Vagina (tissue), 2 donors: Measurements from ENCODE around the gene ELAVL4.

Source experiments
- POLR2A ChIP-seq, 2 donors: fragments of 450-650 bp; IDR thresholded peaks; one replicate each; pipeline ENCODE4 v1.6.1; 2017; ENCODE audit warnings: antibody characterized with exemption in 2 of 2, mild to moderate bottlenecking in 2 of 2, moderate library complexity in 2 of 2
- POLR2AphosphoS5 ChIP-seq, 2 donors: sonication (generic); formaldehyde crosslinking; IDR thresholded peaks; one replicate each; pipeline ENCODE4 v1.9.0; 2017; ENCODE audit warnings: antibody characterized with exemption in 2 of 2, mild to moderate bottlenecking in 2 of 2, low read depth in 1 of 2; ENCODE audit not compliant: insufficient read depth in 1 of 2
- TF ChIP-seq, protein P1 (sequence below), 3 experiments: fragments of 450-650 bp in 2 of 3; fragments of 200-600 bp in 1 of 3; sonication (generic) in 1 of 3; IDR thresholded peaks; one replicate each; pipeline ENCODE4 v1.5.1; 2017 to 2019; ENCODE audit warnings: antibody characterized with exemption in 3 of 3, mild to moderate bottlenecking in 2 of 3, moderate library complexity in 2 of 3

- TF ChIP-seq, protein P1, sequence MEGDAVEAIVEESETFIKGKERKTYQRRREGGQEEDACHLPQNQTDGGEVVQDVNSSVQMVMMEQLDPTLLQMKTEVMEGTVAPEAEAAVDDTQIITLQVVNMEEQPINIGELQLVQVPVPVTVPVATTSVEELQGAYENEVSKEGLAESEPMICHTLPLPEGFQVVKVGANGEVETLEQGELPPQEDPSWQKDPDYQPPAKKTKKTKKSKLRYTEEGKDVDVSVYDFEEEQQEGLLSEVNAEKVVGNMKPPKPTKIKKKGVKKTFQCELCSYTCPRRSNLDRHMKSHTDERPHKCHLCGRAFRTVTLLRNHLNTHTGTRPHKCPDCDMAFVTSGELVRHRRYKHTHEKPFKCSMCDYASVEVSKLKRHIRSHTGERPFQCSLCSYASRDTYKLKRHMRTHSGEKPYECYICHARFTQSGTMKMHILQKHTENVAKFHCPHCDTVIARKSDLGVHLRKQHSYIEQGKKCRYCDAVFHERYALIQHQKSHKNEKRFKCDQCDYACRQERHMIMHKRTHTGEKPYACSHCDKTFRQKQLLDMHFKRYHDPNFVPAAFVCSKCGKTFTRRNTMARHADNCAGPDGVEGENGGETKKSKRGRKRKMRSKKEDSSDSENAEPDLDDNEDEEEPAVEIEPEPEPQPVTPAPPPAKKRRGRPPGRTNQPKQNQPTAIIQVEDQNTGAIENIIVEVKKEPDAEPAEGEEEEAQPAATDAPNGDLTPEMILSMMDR (IDR thresholded peaks at IDR 0.05) = no peak
- TF ChIP-seq POLR2A (IDR thresholded peaks at IDR 0.05) (no peak), POLR2AphosphoS5 (IDR thresholded peaks at IDR 0.05; ENCODE audit: insufficient read depth in 1 of 2, low read depth in 1 of 2) (no peak)
Measured at GRCh38 chr1:50157306-50157941, 48.7 kb downstream of the ELAVL4 start.
